ENCODE measurements around the gene SLC35F1. TPM values are rescaled to one million over a fixed set of nuclear protein-coding genes. Genes with fewer than 3 reads are reported as not detected.

SLC35F1 gene
- polyA plus RNA-seq, 1 donor: 5.1 TPM

- Histone ChIP-seq H3K27ac (ENCODE audit: low read length) (no peak overlapping the region), H3K27me3 (ENCODE audit: control insufficient read depth, insufficient read depth, low read length) (no peaks in the 10 kb centered on the region), H3K4me3 (ENCODE audit: low read length) (no peak overlapping the region), H3K36me3 (ENCODE audit: control insufficient read depth, insufficient read depth, low read length) (no peaks in the 10 kb centered on the region), H3K9me3 (ENCODE audit: control insufficient read depth, low read depth, low read length) (no peaks in the 10 kb centered on the region), H3K4me1 (ENCODE audit: control insufficient read depth, insufficient read depth, low read length) (no peaks in the 10 kb centered on the region)
- DNase-seq: no peak
- WGBS (ENCODE audit: insufficient coverage, low lambda C conversion rate): 93% methylated on average over 3 of the region's 6 CpGs
Measured at GRCh38 chr6:118316796-118317384, 409.8 kb downstream of the SLC35F1 start.

DNA sequence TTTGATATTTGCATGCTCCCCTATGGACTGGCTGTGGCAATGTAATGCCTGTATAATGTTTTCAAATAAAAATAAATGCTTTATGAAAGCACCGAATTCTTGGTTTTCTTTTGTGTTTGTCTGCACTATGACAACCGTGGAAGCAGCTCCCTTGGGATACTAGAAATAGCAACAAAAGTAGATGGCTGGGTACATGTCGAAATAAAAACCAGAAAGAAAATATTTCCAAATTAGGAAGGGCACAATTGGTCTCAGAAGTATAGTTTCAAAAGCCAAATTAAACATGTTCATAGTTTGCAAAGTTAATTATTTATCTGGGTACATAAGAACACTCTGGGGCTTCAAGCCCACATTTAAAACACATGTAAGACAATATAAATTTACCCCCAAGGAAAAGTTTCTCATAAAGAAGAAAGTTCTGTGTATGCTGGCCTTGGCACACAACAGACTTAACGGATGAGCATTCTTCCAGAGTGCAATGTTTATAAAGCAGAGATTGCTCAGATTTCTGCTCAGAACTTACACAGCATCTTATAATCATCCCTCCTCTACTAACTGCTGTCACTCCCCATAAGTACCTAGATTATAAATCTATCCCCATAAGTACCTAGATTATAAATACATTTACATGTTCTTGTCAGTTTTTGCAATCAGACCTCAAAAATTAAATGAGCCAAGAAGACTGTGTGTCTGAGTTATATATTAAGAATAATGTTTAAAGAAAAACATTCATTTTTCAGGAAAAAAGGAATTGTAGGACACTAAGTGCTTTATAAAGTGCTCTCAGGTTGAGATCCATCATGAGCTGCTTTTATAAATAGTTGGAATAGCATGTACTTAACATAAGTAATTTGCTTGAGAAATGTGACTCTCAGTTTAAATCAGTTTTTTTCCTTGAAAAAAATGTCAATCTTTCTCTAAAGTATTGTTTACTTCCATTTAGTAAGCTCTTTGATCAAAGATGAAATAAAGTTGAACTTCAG is 410.8 kb downstream of the SLC35F1 start:
- Histone ChIP-seq H3K27ac (ENCODE audit: low read length) (no peak overlapping the region), H3K4me1 (ENCODE audit: control insufficient read depth, insufficient read depth, low read length) (no peaks in the 10 kb centered on the region)
- 61% methylated on average over 3 of the region's 4 CpGs for WGBS (ENCODE audit: insufficient coverage, low lambda C conversion rate)

DNA sequence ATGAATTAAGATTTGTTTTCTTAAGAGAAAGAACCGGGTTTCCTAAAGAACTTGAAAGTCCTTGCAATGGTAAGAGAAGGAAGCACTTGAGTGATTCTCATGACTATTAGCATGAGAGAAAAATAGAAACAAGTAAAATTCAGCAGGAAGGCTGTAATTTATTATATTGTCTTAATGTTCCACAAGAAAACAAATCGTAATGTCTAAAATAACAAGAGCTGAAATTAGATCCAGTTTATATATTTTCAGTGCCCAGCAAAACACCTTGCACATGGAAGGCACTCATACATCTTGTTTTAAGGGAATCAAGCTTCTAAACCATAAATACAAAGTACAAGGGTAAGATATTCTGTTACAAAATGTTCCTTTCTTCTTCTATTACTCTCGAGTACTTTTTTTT is 411.6 kb downstream of the SLC35F1 start:
- H3K27me3 ChIP-seq (ENCODE audit: control insufficient read depth, insufficient read depth, low read length): no peaks in the 10 kb centered on the region
- no peak overlapping the region for H3K4me3 ChIP-seq (ENCODE audit: low read length)
- DNase-seq: no peak
- H3K36me3 ChIP-seq (ENCODE audit: control insufficient read depth, insufficient read depth, low read length): no peaks in the 10 kb centered on the region
- H3K4me1 ChIP-seq (ENCODE audit: control insufficient read depth, insufficient read depth, low read length): no peaks in the 10 kb centered on the region
- H3K9me3 ChIP-seq (ENCODE audit: control insufficient read depth, low read depth, low read length): no peaks in the 10 kb centered on the region
- 40% methylated on average over 1 of the region's 3 CpGs for whole genome bisulfite sequencing (ENCODE audit: insufficient coverage, low lambda C conversion rate)
- no peak overlapping the region for H3K27ac ChIP-seq (ENCODE audit: low read length)

More for the DNA sequence above, 410.8 kb downstream of the SLC35F1 start:
- H3K4me3 ChIP-seq (ENCODE audit: low read length): no peak overlapping the region
- no peaks in the 10 kb centered on the region for H3K27me3 ChIP-seq (ENCODE audit: control insufficient read depth, insufficient read depth, low read length)
- no peaks in the 10 kb centered on the region for H3K36me3 ChIP-seq (ENCODE audit: control insufficient read depth, insufficient read depth, low read length)
- no peaks in the 10 kb centered on the region for H3K9me3 ChIP-seq (ENCODE audit: control insufficient read depth, low read depth, low read length)
- DNase-seq: no peak

DNA sequence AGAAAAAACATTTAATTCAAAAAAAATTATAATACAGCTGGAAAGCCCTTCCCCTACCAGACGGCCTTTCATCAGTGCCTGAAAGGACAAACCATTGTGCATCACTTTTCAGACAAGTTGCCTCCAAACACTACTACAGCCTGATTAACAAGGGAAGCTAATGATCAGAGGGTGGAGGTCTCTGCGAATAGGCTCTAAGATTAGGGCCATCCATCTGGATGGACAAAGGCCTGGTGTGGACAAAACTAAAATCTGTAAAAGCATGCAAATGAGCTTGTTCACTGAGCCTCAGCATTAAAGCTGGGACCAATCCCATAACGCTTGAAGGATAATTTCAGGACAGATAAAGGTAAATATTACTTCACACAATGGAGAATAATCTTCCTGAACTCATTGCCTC is 412.4 kb downstream of the SLC35F1 start:
- WGBS (ENCODE audit: insufficient coverage, low lambda C conversion rate): no CpG with 5 or more reads among the region's 3 CpGs
- H3K9me3 ChIP-seq (ENCODE audit: control insufficient read depth, low read depth, low read length): no peaks in the 10 kb centered on the region
- H3K4me3 ChIP-seq (ENCODE audit: low read length): no peak overlapping the region
- no peaks in the 10 kb centered on the region for H3K27me3 ChIP-seq (ENCODE audit: control insufficient read depth, insufficient read depth, low read length)
- DNase-seq: no peak
- H3K36me3 ChIP-seq (ENCODE audit: control insufficient read depth, insufficient read depth, low read length): no peaks in the 10 kb centered on the region
- no peak overlapping the region for H3K27ac ChIP-seq (ENCODE audit: low read length)
- H3K4me1 ChIP-seq (ENCODE audit: control insufficient read depth, insufficient read depth, low read length): no peaks in the 10 kb centered on the region

DNA sequence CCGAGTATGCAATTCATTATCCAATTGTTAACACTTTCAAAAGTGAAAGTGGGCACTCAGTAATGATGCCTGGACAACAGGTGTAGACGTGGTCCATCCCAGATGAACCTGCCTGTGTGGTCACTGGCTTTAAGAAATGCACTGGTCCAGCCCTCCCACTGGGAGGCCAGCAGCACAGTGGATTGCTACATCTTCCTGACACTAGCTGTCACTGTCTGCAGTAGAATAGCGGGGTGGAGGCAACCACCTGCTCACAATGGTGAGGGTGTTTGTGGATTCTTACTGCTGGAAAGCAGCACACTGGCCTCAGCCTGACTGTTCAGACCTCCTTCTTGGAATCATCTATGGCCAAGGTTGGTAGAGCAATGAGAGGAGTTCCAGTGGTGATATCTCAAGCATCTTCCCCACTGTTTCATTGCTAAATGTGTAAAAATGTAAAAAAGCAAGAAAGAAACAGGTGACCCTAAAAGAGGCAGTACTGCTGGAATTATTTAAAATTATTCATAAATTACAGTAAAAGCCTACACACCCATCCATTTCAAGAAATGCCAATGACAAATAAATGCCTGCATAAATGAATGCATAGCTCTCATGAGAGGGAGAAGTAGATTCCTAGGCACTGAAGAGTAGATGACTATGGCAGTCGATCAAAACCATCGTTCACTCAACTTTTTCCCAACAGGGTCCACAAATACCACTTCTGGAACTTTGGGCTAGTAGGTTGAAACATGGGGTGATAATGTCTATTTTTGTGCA is 413.0 kb downstream of the SLC35F1 start:
- no peak for DNase-seq
- H3K9me3 ChIP-seq (ENCODE audit: control insufficient read depth, low read depth, low read length): no peaks in the 10 kb centered on the region
- no peak overlapping the region for H3K4me3 ChIP-seq (ENCODE audit: low read length)
- no peaks in the 10 kb centered on the region for H3K4me1 ChIP-seq (ENCODE audit: control insufficient read depth, insufficient read depth, low read length)
- no peaks in the 10 kb centered on the region for H3K27me3 ChIP-seq (ENCODE audit: control insufficient read depth, insufficient read depth, low read length)
- H3K36me3 ChIP-seq (ENCODE audit: control insufficient read depth, insufficient read depth, low read length): no peaks in the 10 kb centered on the region
- WGBS (ENCODE audit: insufficient coverage, low lambda C conversion rate): 100% methylated on average over 1 of the region's 5 CpGs
- H3K27ac ChIP-seq (ENCODE audit: low read length): no peak overlapping the region

DNA sequence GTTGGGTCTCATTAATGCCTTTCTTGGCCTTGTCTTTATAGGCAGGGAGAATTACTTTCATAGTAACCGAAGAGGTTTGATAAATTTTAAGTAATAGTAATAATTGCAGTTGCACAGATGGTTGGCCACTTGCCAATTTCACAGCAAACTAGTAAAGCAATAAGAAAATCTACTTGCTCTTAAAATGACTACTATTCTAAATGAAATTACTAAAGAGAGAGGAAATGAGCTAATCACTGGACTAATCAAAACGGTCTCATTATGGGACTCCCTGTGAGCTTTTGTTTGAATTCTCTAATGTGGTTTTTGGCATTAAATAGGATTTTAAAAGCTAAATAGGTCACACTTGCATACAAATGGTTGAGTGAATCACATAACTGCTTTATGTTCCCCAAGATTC is 413.6 kb downstream of the SLC35F1 start:
- Histone ChIP-seq H3K27me3 (ENCODE audit: control insufficient read depth, insufficient read depth, low read length) (no peaks in the 10 kb centered on the region), H3K36me3 (ENCODE audit: control insufficient read depth, insufficient read depth, low read length) (no peaks in the 10 kb centered on the region), H3K27ac (ENCODE audit: low read length) (no peak overlapping the region), H3K4me1 (ENCODE audit: control insufficient read depth, insufficient read depth, low read length) (no peaks in the 10 kb centered on the region), H3K9me3 (ENCODE audit: control insufficient read depth, low read depth, low read length) (no peaks in the 10 kb centered on the region), H3K4me3 (ENCODE audit: low read length) (no peak overlapping the region)
- 83% methylated on average over 1 of the region's 2 CpGs for WGBS (ENCODE audit: insufficient coverage, low lambda C conversion rate)
- DNase-seq: no peak

DNA sequence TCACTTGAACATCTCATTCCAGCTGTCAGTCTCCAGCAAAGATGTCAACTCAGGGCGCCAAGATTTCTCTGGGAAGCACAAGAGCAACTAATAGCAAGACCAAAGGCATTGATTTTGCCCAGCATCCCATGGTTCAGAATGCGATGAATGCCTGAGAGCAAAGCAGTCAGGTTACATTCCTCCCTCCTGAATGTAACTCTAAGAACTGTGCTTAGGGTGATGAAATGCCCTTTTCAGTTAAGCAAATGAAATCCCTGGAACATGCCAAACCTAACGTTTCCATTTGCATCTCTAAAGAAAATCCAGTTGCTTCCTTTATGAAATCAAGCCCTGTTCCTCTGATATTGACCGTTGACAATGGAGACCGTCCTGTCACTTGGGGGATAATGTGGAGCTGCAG is 417.1 kb downstream of the SLC35F1 start:
- no peaks in the 10 kb centered on the region for H3K9me3 ChIP-seq (ENCODE audit: control insufficient read depth, low read depth, low read length)
- H3K4me3 ChIP-seq (ENCODE audit: low read length): no peak overlapping the region
- 100% methylated on average over 1 of the region's 5 CpGs for WGBS (ENCODE audit: insufficient coverage, low lambda C conversion rate)
- no peak for DNase-seq
- H3K4me1 ChIP-seq (ENCODE audit: control insufficient read depth, insufficient read depth, low read length): no peaks in the 10 kb centered on the region
- no peak overlapping the region for H3K27ac ChIP-seq (ENCODE audit: low read length)
- no peaks in the 10 kb centered on the region for H3K27me3 ChIP-seq (ENCODE audit: control insufficient read depth, insufficient read depth, low read length)
- no peaks in the 10 kb centered on the region for H3K36me3 ChIP-seq (ENCODE audit: control insufficient read depth, insufficient read depth, low read length)

GRCh38 chr6:118325220-118325860 is 418.3 kb downstream of the SLC35F1 start:
- no peaks in the 10 kb centered on the region for H3K27me3 ChIP-seq (ENCODE audit: control insufficient read depth, insufficient read depth, low read length)
- 95% methylated on average over 3 of the region's 10 CpGs for WGBS (ENCODE audit: insufficient coverage, low lambda C conversion rate)
- H3K4me3 ChIP-seq (ENCODE audit: low read length): no peak overlapping the region
- H3K36me3 ChIP-seq (ENCODE audit: control insufficient read depth, insufficient read depth, low read length): no peaks in the 10 kb centered on the region
- H3K4me1 ChIP-seq (ENCODE audit: control insufficient read depth, insufficient read depth, low read length): no peaks in the 10 kb centered on the region
- no peaks in the 10 kb centered on the region for H3K9me3 ChIP-seq (ENCODE audit: control insufficient read depth, low read depth, low read length)
- DNase-seq: no peak
- no peak overlapping the region for H3K27ac ChIP-seq (ENCODE audit: low read length)

DNA sequence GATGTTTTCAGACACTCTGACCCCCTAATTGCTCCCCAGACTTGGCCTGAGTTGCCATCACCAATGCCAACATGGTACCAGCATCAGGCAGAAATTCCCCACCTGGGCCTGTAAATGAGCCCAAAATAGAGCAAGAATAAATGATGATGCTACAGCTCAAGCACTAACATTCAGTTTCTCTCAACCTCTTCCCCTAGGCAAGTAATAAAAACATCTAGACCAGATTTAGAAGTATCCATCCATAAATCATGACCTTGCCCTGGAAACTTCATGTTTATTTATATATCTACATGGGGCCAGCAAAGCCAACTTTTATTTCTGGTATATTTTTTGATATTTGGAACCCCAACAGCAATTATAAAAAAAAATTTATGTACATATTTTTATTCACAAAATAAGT is 419.6 kb downstream of the SLC35F1 start:
- H3K9me3 ChIP-seq (ENCODE audit: control insufficient read depth, low read depth, low read length): no peaks in the 10 kb centered on the region
- no peaks in the 10 kb centered on the region for H3K36me3 ChIP-seq (ENCODE audit: control insufficient read depth, insufficient read depth, low read length)
- H3K27ac ChIP-seq (ENCODE audit: low read length): no peak overlapping the region
- DNase-seq: no peak
- no peak overlapping the region for H3K4me3 ChIP-seq (ENCODE audit: low read length)
- H3K27me3 ChIP-seq (ENCODE audit: control insufficient read depth, insufficient read depth, low read length): no peaks in the 10 kb centered on the region
- H3K4me1 ChIP-seq (ENCODE audit: control insufficient read depth, insufficient read depth, low read length): no peaks in the 10 kb centered on the region

- Histone ChIP-seq H3K36me3 (ENCODE audit: control insufficient read depth, insufficient read depth, low read length) (no peaks in the 10 kb centered on the region), H3K4me3 (ENCODE audit: low read length) (no peak overlapping the region), H3K27me3 (ENCODE audit: control insufficient read depth, insufficient read depth, low read length) (no peaks in the 10 kb centered on the region), H3K4me1 (ENCODE audit: control insufficient read depth, insufficient read depth, low read length) (no peaks in the 10 kb centered on the region), H3K9me3 (ENCODE audit: control insufficient read depth, low read depth, low read length) (no peaks in the 10 kb centered on the region), H3K27ac (ENCODE audit: low read length) (no peak overlapping the region)
- no peak for DNase-seq
Measured at GRCh38 chr6:118327237-118327636, 420.2 kb downstream of the SLC35F1 start.

All from large intestine (tissue), 3 donors.